Neural cell (in vitro differentiated cells): ENCODE data around the gene MTCL1. TPM values are rescaled to one million over a fixed set of nuclear protein-coding genes. Genes with fewer than 3 reads are reported as not detected.

ENCODE experiments used
- H2AFZ ChIP-seq: fragments of 200-600, 300-800 bp; sonication (generic), shearing (Covaris generic); 2 replicates; pipeline ENCODE4 v1.6.0; 2014; ENCODE audit warnings: low read depth, mild to moderate bottlenecking, antibody characterized with exemption, low read length, moderate library complexity
- H3F3A ChIP-seq: fragments of 200-600 bp; shearing (Covaris generic); 2 replicates; pipeline ENCODE4 v1.6.1; 2016; ENCODE audit warnings: mild to moderate bottlenecking, moderate library complexity, mixed read lengths, antibody characterized with exemption, low read length; ENCODE audit not compliant: insufficient read depth, poor library complexity, severe bottlenecking
- H3K27ac ChIP-seq: fragments of 200-600, 300-800 bp; sonication (generic), shearing (Covaris generic); 2 replicates; pipeline ENCODE4 v1.5.1; 2014; ENCODE audit warnings: mild to moderate bottlenecking, low read length, moderate library complexity
- H3K27me3 ChIP-seq: fragments of 300-800, 200-600 bp; sonication (generic), shearing (Covaris generic); 2 replicates; pipeline ENCODE4 v1.6.0; 2014; ENCODE audit warnings: mild to moderate bottlenecking, low read depth, low read length, moderate library complexity; ENCODE audit not compliant: insufficient read depth
- H3K36me3 ChIP-seq: fragments of 300-800, 200-600 bp; sonication (generic), shearing (Covaris generic); 2 replicates; pipeline ENCODE4 v1.5.1; 2014; ENCODE audit warnings: mild to moderate bottlenecking, antibody characterized with exemption, low read length, moderate library complexity; ENCODE audit not compliant: insufficient read depth
- H3K4me2 ChIP-seq: fragments of 300-800, 200-600 bp; sonication (generic), shearing (Covaris generic); 2 replicates; pipeline ENCODE4 v1.6.0; 2014; ENCODE audit warnings: mild to moderate bottlenecking, low read length
- H3K4me3 ChIP-seq: fragments of 300-800, 200-600 bp; sonication (generic), shearing (Covaris generic); 2 replicates; pipeline ENCODE4 v1.5.1; 2014; ENCODE audit warnings: mild to moderate bottlenecking, low read length, moderate library complexity
- H3K79me2 ChIP-seq: fragments of 200-600 bp; shearing (Covaris generic); replicated peaks from 2 replicates; pipeline ENCODE4 v1.6.0; 2014; ENCODE audit warnings: mild to moderate bottlenecking, low read length, moderate library complexity; ENCODE audit not compliant: insufficient read depth
- H3K9ac ChIP-seq: fragments of 300-800, 200-600 bp; sonication (generic), shearing (Covaris generic); 2 replicates; pipeline ENCODE4 v1.6.1; 2016; ENCODE audit warnings: mild to moderate bottlenecking, low read length, mixed read lengths
- H3K9me2 ChIP-seq: fragments of 200-600 bp; shearing (Covaris generic); 2 replicates; pipeline ENCODE4 v1.6.1; 2016; ENCODE audit warnings: mild to moderate bottlenecking, low read length, mixed read lengths; ENCODE audit not compliant: insufficient read depth
- H3K9me3 ChIP-seq: fragments of 200-600, 300-800 bp; sonication (generic), shearing (Covaris generic); 2 replicates; pipeline ENCODE4 v1.6.1; 2016; ENCODE audit warnings: mild to moderate bottlenecking, mixed run types, low read length, moderate library complexity, mixed read lengths
- H4K20me1 ChIP-seq: fragments of 200-600 bp; shearing (Covaris generic); 2 replicates; pipeline ENCODE4 v1.6.1; 2016; ENCODE audit warnings: mild to moderate bottlenecking, mixed run types; ENCODE audit not compliant: insufficient read depth
- EP300 ChIP-seq: fragments of 450-650 bp; conservative IDR thresholded peaks from 2 replicates; pipeline ENCODE4 v1.6.1; 2014; ENCODE audit warnings: antibody characterized with exemption, mild to moderate bottlenecking, moderate library complexity; ENCODE audit not compliant: poor library complexity, severe bottlenecking
- EZH2 ChIP-seq: fragments of 200-600, 300-800 bp; shearing (Covaris generic), sonication (generic); IDR thresholded peaks from 2 replicates; pipeline ENCODE4 v1.6.1; 2014; ENCODE audit warnings: antibody characterized with exemption, low read length, borderline replicate concordance, mild to moderate bottlenecking; ENCODE audit not compliant: insufficient read depth, poor library complexity, severe bottlenecking
- MXI1 ChIP-seq: fragments of 450-650 bp; conservative IDR thresholded peaks from 2 replicates; pipeline ENCODE4 v1.6.1; 2014; ENCODE audit warnings: antibody characterized with exemption, mild to moderate bottlenecking; ENCODE audit not compliant: poor library complexity, severe bottlenecking
- POLR2AphosphoS5 ChIP-seq: IDR thresholded peaks from 2 replicates; pipeline ENCODE4 v1.6.1; 2012
- RAD21 ChIP-seq: fragments of 450-650 bp; conservative IDR thresholded peaks from 2 replicates; pipeline ENCODE4 v1.6.1; 2014; ENCODE audit warnings: antibody characterized with exemption, mild to moderate bottlenecking, moderate library complexity
- SMC3 ChIP-seq: fragments of 450-650 bp; conservative IDR thresholded peaks from 2 replicates; pipeline ENCODE4 v1.6.1; 2014; ENCODE audit warnings: antibody characterized with exemption, mild to moderate bottlenecking, moderate library complexity; ENCODE audit not compliant: poor library complexity
- TAF1 ChIP-seq: IDR thresholded peaks from 2 replicates; pipeline ENCODE4 v1.6.1; 2012; ENCODE audit warnings: low read depth
- polyA plus RNA-seq: library from polyadenylated mRNA; depleted of rRNA; stranded (reverse); fragments of >200 nt; gene quantifications from 2 replicates; pipeline ENCODE4 v1.2.3, GENCODE V29; 2014
- TF ChIP-seq, protein P1 (sequence below): IDR thresholded peaks from 2 replicates; pipeline ENCODE4 v1.6.1; 2012; ENCODE audit warnings: borderline replicate concordance
- TF ChIP-seq, protein P2 (sequence below): fragments of 450-650 bp; IDR thresholded peaks from 2 replicates; pipeline ENCODE4 v1.5.1; 2014; ENCODE audit warnings: antibody characterized with exemption, mild to moderate bottlenecking, moderate library complexity; ENCODE audit not compliant: poor library complexity, severe bottlenecking

The MTCL1 gene
- polyA plus RNA-seq, 1 donor from 2014 or later: 20.8 TPM

- Histone ChIP-seq H3K9me3 (no peaks in the 10 kb centered on the region), H3K27ac (no peak overlapping the region), H2AFZ (no peak overlapping the region)
Measured at GRCh38 chr18:8684577-8684976, 20.8 kb upstream of the MTCL1 start.

DNA sequence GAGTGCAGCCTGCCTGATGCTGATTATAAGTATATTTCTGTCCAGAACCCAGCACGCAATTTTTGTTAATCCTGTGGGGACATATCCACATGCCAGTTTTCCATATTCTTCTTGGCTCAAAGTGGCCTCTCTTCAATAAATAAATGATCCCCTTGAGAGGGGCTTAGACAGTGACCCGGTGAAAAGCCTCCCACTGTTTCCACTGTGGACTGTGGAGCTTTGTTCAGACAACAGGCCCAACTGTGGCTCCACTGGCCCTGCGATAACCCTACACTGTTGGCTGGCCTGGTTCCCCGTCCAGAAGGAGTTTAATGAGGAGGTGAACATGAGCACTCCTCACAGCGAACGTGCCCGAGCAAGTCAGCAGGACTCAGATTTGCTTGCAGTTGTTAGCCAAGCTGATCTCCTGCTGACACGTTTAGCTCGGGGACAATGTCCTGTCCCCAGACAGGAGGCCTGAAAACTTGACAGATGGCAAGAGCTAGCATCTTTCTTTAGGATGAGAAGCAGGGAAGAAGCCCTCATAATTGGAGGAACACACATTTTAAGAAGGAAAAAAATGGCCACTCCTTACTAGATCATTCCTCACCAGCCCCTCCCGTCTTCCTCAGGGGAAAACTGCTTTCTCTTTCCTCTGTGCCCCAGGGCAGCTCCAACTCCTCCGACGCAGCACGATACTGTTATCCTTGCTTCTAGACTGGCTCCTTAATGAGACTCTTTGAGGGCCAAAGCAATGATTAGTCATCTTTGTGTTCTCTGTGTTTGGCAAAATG is 20.0 kb upstream of the MTCL1 start:
- TF ChIP-seq TAF1 (no peak), MXI1 (no peak), EP300 (no peak), EZH2 (no peak), RAD21 (no peak), POLR2AphosphoS5 (no peak), SMC3 (no peak)
- TF ChIP-seq, protein P1, sequence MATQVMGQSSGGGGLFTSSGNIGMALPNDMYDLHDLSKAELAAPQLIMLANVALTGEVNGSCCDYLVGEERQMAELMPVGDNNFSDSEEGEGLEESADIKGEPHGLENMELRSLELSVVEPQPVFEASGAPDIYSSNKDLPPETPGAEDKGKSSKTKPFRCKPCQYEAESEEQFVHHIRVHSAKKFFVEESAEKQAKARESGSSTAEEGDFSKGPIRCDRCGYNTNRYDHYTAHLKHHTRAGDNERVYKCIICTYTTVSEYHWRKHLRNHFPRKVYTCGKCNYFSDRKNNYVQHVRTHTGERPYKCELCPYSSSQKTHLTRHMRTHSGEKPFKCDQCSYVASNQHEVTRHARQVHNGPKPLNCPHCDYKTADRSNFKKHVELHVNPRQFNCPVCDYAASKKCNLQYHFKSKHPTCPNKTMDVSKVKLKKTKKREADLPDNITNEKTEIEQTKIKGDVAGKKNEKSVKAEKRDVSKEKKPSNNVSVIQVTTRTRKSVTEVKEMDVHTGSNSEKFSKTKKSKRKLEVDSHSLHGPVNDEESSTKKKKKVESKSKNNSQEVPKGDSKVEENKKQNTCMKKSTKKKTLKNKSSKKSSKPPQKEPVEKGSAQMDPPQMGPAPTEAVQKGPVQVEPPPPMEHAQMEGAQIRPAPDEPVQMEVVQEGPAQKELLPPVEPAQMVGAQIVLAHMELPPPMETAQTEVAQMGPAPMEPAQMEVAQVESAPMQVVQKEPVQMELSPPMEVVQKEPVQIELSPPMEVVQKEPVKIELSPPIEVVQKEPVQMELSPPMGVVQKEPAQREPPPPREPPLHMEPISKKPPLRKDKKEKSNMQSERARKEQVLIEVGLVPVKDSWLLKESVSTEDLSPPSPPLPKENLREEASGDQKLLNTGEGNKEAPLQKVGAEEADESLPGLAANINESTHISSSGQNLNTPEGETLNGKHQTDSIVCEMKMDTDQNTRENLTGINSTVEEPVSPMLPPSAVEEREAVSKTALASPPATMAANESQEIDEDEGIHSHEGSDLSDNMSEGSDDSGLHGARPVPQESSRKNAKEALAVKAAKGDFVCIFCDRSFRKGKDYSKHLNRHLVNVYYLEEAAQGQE: no peak
- TF ChIP-seq, protein P2, sequence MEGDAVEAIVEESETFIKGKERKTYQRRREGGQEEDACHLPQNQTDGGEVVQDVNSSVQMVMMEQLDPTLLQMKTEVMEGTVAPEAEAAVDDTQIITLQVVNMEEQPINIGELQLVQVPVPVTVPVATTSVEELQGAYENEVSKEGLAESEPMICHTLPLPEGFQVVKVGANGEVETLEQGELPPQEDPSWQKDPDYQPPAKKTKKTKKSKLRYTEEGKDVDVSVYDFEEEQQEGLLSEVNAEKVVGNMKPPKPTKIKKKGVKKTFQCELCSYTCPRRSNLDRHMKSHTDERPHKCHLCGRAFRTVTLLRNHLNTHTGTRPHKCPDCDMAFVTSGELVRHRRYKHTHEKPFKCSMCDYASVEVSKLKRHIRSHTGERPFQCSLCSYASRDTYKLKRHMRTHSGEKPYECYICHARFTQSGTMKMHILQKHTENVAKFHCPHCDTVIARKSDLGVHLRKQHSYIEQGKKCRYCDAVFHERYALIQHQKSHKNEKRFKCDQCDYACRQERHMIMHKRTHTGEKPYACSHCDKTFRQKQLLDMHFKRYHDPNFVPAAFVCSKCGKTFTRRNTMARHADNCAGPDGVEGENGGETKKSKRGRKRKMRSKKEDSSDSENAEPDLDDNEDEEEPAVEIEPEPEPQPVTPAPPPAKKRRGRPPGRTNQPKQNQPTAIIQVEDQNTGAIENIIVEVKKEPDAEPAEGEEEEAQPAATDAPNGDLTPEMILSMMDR: no peak

More at GRCh38 chr18:8684577-8684976, 20.8 kb upstream of the MTCL1 start:
- no peak overlapping the region for H3K9ac ChIP-seq
- no peaks in the 10 kb centered on the region for H3K36me3 ChIP-seq
- no peaks in the 10 kb centered on the region for H3F3A ChIP-seq
- H3K79me2 ChIP-seq: no peaks in the 10 kb centered on the region
- H4K20me1 ChIP-seq: no peaks in the 10 kb centered on the region
- TF ChIP-seq EP300 (no peak), EZH2 (no peak), RAD21 (no peak)
- no peak overlapping the region for H3K4me3 ChIP-seq
- H3K9me2 ChIP-seq: no peaks in the 10 kb centered on the region
- H3K4me2 ChIP-seq: no peak overlapping the region
- H3K27me3 ChIP-seq: no peaks in the 10 kb centered on the region

More for the DNA sequence above, 20.0 kb upstream of the MTCL1 start:
- no peaks in the 10 kb centered on the region for H3K9me2 ChIP-seq
- no peaks in the 10 kb centered on the region for H3F3A ChIP-seq
- no peak overlapping the region for H3K27ac ChIP-seq
- no peaks in the 10 kb centered on the region for H3K9me3 ChIP-seq
- no peaks in the 10 kb centered on the region for H4K20me1 ChIP-seq
- H3K36me3 ChIP-seq: no peaks in the 10 kb centered on the region
- H3K79me2 ChIP-seq: no peaks in the 10 kb centered on the region
- H2AFZ ChIP-seq: no peak overlapping the region
- no peaks in the 10 kb centered on the region for H3K27me3 ChIP-seq
- H3K4me2 ChIP-seq: no peak overlapping the region
- H3K4me3 ChIP-seq: no peak overlapping the region
- H3K9ac ChIP-seq: no peak overlapping the region
